Spinal cord (tissue), 10 donors: ENCODE data around the gene LMX1B. TPM values are rescaled to one million over a fixed set of nuclear protein-coding genes. Genes with fewer than 3 reads are reported as not detected.
"Not testable (repeated sequence)": the region's sequence is repeated elsewhere in the genome, so short reads cannot be mapped to it uniquely, and the experiment has no call there.

Experiments used
- DNase-seq, 6 donors: peaks; one replicate each; pipeline versions ENCODE4 v3.0.0 to v3.0.0-alpha.2; 2013 to 2015; ENCODE audit warnings: low spot score in 6 of 6, low read depth in 4 of 6
- H3K27ac ChIP-seq: one replicate; pipeline ENCODE4 v1.5.1; 2013; ENCODE audit warnings: low read depth, low read length, control low read depth
- H3K27me3 ChIP-seq: one replicate; pipeline ENCODE4 v1.6.1; 2013; ENCODE audit warnings: low read length; ENCODE audit not compliant: control insufficient read depth, insufficient read depth
- H3K36me3 ChIP-seq: one replicate; pipeline ENCODE4 v1.6.1; 2013; ENCODE audit warnings: low read length; ENCODE audit not compliant: control insufficient read depth, insufficient read depth
- H3K4me1 ChIP-seq: one replicate; pipeline ENCODE4 v1.6.1; 2013; ENCODE audit warnings: low read length; ENCODE audit not compliant: control insufficient read depth, insufficient read depth
- H3K4me3 ChIP-seq: one replicate; pipeline ENCODE4 v1.5.1; 2013; ENCODE audit warnings: low read depth, low read length, control low read depth
- H3K9me3 ChIP-seq: one replicate; pipeline ENCODE4 v1.6.1; 2013; ENCODE audit warnings: low read length; ENCODE audit not compliant: control insufficient read depth, insufficient read depth
- WGBS: methylation state at CpG from one replicate; pipeline ENCODE4 v1.1.5; 2013; ENCODE audit warnings: missing lambda C conversion rate; ENCODE audit not compliant: insufficient coverage; 5-methylcytosine and 5-hydroxymethylcytosine counted together
- polyA plus RNA-seq, 2 donors: library from polyadenylated mRNA; unstranded; fragments of 120-200 nt; gene quantifications; one replicate each; pipeline ENCODE4 v1.2.1, GENCODE V29; 2013; ENCODE audit not compliant: insufficient read length in 2 of 2
- total RNA-seq, 2 donors: library from RNA; depleted of rRNA in 1 of 2; stranded (reverse); fragments of 120-200 nt in 1 of 2; fragments of >200 nt in 1 of 2; gene quantifications; one replicate each; pipeline versions ENCODE4 v1.2.3 to v1.2.4, GENCODE V29; 2013 to 2014
- donor health status: healthy.

LMX1B gene
- total and polyA plus RNA-seq, 4 donors = 3.5 to 34.0 (median 17.7) TPM

- 100% methylated on average over 3 of the region's 10 CpGs for WGBS
- DNase-seq, H3K4me3 ChIP-seq, H3K9me3 ChIP-seq, H3K36me3 ChIP-seq, H3K27ac ChIP-seq: not testable (repeated sequence)
- Histone ChIP-seq H3K4me1 (peaks cover 24% of the 10 kb centered on the region), H3K27me3 (peaks cover 43% of the 10 kb centered on the region)
Measured at GRCh38 chr9:126707712-126708111, 94.0 kb downstream of the LMX1B start.

DNA sequence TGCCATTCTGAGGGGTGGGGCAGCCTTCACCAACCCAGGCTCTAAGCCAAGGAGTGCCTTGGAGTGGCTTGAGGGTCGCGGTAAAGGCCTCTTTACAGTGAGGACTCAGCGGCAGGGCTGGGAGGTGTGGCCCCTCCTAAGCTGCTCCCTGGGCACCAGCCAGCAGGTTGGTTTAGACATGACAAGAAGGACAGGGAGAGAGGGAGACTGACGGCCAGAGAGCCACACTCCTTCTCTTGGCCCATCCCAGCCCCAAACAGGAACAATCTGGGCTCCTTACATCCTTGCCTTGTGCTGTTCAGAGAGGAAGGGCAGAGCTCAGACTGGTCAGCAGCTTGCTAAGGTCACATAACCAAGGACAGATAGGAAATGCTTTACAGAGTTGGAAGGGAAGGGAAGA lies 94.5 kb downstream of the LMX1B start:
- H3K9me3 ChIP-seq = no peaks in the 10 kb centered on the region
- 72% methylated on average over 4 of the region's 4 CpGs for WGBS
- H3K4me3 ChIP-seq = no peak overlapping the region
- DNase-seq = no peak
- peaks cover 22% of the 10 kb centered on the region for H3K4me1 ChIP-seq
- no peak overlapping the region for H3K27ac ChIP-seq
- H3K27me3 ChIP-seq = peaks cover 38% of the 10 kb centered on the region
- H3K36me3 ChIP-seq = no peaks in the 10 kb centered on the region

DNA sequence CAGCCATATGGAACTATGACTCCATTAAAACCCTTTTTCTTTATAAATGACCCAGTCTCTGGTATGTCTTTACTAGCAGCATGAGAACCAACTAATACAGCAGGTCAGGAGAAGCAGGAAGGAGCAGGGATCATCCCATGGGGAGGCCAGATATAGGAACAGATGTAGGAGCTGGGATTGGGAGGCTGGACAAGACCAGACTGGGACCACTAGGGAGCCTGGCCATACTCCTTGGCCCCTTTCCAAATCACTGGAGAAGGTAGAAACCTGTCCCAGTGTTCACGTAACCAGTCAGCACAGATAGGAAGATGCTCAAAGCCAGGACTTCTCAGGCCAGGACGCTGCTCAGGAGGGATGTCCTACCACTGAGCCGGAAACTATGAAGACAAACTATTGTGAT lies 95.5 kb downstream of the LMX1B start:
- Histone ChIP-seq H3K4me1 (peaks cover 16% of the 10 kb centered on the region), H3K27me3 (peaks cover 27% of the 10 kb centered on the region), H3K9me3 (no peaks in the 10 kb centered on the region), H3K4me3 (no peak overlapping the region), H3K27ac (no peak overlapping the region), H3K36me3 (no peaks in the 10 kb centered on the region)
- no peak for DNase-seq
- WGBS = 100% methylated on average over 1 of the region's 3 CpGs

GRCh38 chr9:126715382-126715781 lies 101.7 kb downstream of the LMX1B start:
- H3K9me3 ChIP-seq = no peaks in the 10 kb centered on the region
- no peak overlapping the region for H3K4me3 ChIP-seq
- no peaks in the 10 kb centered on the region for H3K27me3 ChIP-seq
- no peak overlapping the region for H3K27ac ChIP-seq
- H3K36me3 ChIP-seq = no peaks in the 10 kb centered on the region
- DNase-seq = no peak
- peaks cover 13% of the 10 kb centered on the region for H3K4me1 ChIP-seq

DNA sequence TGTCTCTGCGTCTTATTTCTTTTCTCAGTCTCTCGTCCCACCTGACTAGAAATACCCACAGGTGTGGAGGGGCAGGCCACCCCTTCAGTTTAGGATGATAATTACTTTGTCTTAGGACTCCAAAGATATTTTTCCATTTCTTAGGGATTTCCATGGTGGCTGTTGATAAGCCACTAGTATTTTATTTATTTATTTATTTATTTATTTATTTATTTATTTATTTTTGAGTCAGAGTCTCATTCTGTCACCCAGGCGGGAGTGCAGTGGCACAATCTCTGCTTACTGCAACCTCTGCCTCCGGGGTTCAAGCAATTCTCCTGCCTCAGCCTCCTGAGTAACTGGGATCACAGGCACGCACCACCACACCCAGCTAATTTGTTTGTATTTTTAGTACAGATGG lies 103.7 kb downstream of the LMX1B start:
- H3K27me3 ChIP-seq, H3K4me3 ChIP-seq, H3K9me3 ChIP-seq, H3K27ac ChIP-seq, H3K36me3 ChIP-seq, DNase-seq: not testable (repeated sequence)
- WGBS = no CpG with 5 or more reads among the region's 5 CpGs
- peaks cover 28% of the 10 kb centered on the region for H3K4me1 ChIP-seq

DNA sequence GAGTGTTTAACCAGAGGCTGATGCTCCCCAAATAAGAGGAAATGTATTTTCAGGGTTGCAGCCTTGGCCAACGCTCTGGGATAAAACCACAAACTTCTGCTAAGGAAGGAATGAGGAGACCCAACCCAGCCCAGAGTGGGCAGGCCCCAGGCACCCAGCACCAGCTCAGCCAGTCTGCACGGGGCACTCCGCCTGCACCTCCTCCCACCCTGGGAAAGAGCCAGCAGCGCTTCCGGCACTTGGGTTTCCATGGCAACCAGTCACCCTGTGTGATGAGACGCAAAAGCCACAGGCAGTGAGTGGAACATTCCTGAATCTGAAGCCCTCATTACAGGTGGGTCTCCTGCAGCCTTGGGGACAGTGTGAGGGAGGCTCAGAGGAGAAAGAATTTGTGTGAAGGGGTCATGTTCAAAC lies 105.9 kb downstream of the LMX1B start:
- peaks cover 8% of the 10 kb centered on the region for H3K27me3 ChIP-seq

DNA sequence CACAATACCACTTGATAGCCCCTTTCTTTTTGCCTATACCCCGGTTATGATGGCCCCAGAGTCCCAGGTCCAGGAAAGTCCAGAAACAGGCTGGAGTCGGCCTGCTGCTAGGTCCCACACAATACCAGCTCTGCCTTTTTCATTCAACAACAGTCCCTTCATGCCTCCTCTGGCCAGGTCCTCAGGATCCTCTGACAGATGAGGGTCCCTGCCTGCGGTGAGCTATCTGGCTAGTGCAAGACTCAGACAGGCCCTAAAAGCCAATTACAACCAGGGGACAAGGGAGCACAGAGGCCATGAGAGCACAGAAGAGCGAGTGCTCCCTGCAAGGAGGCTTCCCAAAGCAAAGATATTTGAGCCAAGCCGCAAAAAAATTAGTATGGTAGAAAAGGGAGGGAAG lies 106.3 kb downstream of the LMX1B start:
- Histone ChIP-seq H3K27ac (peak overlapping the region; percentile 33), H3K9me3 (no peaks in the 10 kb centered on the region), H3K27me3 (peaks cover 8% of the 10 kb centered on the region), H3K4me1 (peaks cover 48% of the 10 kb centered on the region), H3K4me3 (no peak overlapping the region), H3K36me3 (no peaks in the 10 kb centered on the region)
- DNase-seq = no peak
- 29% methylated on average over 3 of the region's 5 CpGs for WGBS

More for the DNA sequence above, 105.9 kb downstream of the LMX1B start:
- Histone ChIP-seq H3K9me3 (no peaks in the 10 kb centered on the region), H3K27ac (peak overlapping the region; percentile 33), H3K4me1 (peaks cover 48% of the 10 kb centered on the region), H3K4me3 (no peak overlapping the region), H3K36me3 (no peaks in the 10 kb centered on the region)
- DNase-seq = peak in 5 of 6 donors; percentile 62 to 97 (median 68)
- 9% methylated on average over 6 of the region's 6 CpGs for WGBS

GRCh38 chr9:126720661-126721563 lies 107.2 kb downstream of the LMX1B start:
- no peak overlapping the region for H3K27ac ChIP-seq
- peaks cover 8% of the 10 kb centered on the region for H3K27me3 ChIP-seq
- no peaks in the 10 kb centered on the region for H3K36me3 ChIP-seq
- 80% methylated on average over 15 of the region's 19 CpGs for WGBS
- H3K9me3 ChIP-seq = no peaks in the 10 kb centered on the region
- DNase-seq = peak in 1 of 6 donors; percentile 2
- H3K4me3 ChIP-seq = no peak overlapping the region
- peaks cover 48% of the 10 kb centered on the region for H3K4me1 ChIP-seq

- WGBS = 88% methylated on average over 4 of the region's 4 CpGs
Measured at GRCh38 chr9:126721564-126721981, 107.8 kb downstream of the LMX1B start.

More at GRCh38 chr9:126721564-126721981, 107.8 kb downstream of the LMX1B start:
- Histone ChIP-seq H3K4me3 (no peak overlapping the region), H3K9me3 (no peaks in the 10 kb centered on the region), H3K27me3 (peaks cover 8% of the 10 kb centered on the region), H3K36me3 (no peaks in the 10 kb centered on the region), H3K4me1 (peaks cover 48% of the 10 kb centered on the region), H3K27ac (no peak overlapping the region)
- DNase-seq = peak in 1 of 6 donors; percentile 1
